HepG2 (cell line): ENCODE measurements around the gene KRT1. TPM values are rescaled to one million over a fixed set of nuclear protein-coding genes. Genes with fewer than 3 reads are reported as not detected.

ENCODE experiments used
- ATAC-seq: fragments of 200-7000 bp; cut with Tn5 transposase; 3 replicates; pipeline ENCODE4 v1.9.1; 2020; ENCODE audit warnings: mild to moderate bottlenecking, moderate library complexity
- BruUV-seq: library from RNA; stranded (reverse); fragments of 400-500 nt; replicated peaks from 2 replicates; lab custom pipeline; 2021; lab: Mats Ljungman, UMichigan
- CTCF ChIA-PET: fragments of 300-600 bp; formaldehyde crosslinking; extraction: SDS; loops from one replicate; lab custom pipeline; 2021; ENCODE audit warnings: low total read pairs, inconsistent platforms, low intra/inter-chr PET ratio; lab: Yijun Ruan, JAX
- POLR2A ChIA-PET: fragments of 350-600 bp; sonication (Branson Sonifier 250); formaldehyde crosslinking; loops from one replicate; lab custom pipeline; 2020; ENCODE audit warnings: antibody characterized with exemption, inconsistent platforms; lab: Yijun Ruan, JAX
- DNase-seq: peaks from one replicate; pipeline ENCODE4 v3.0.0-alpha.2; 2015; ENCODE audit warnings: low spot score
- FAIRE-seq: peaks from 3 replicates; lab custom pipeline; 2011; peaks lifted over from hg19 to GRCh38; lab: Jason Lieb, UNC
- H2AFZ ChIP-seq: one replicate; pipeline ENCODE4 v1.6.1; 2011; ENCODE audit warnings: low read length, inconsistent platforms
- H3K27ac ChIP-seq: fragments of 300-600 bp; 3 replicates; pipeline ENCODE4 v1.8.0; 2011; ENCODE audit warnings: mixed run types, mild to moderate bottlenecking, mixed read lengths, low read length, inconsistent platforms; ENCODE audit not compliant: insufficient read depth; ENCODE audit errors: extremely low read length
- H3K27me3 ChIP-seq, 2 experiments: fragments of 200-600 bp in 1 of 2; 2 replicates in 1 of 2; 3 replicates in 1 of 2; pipeline versions ENCODE4 v1.6.0 to v1.8.0; 2011; ENCODE audit warnings: low read length in 2 of 2, mild to moderate bottlenecking in 2 of 2, moderate library complexity in 2 of 2, inconsistent platforms in 1 of 2; ENCODE audit not compliant: insufficient read depth in 2 of 2, control insufficient read depth in 1 of 2
- H3K36me3 ChIP-seq, 2 experiments: fragments of 200-600 bp in 1 of 2; replicated peaks in 1 of 2; 2 replicates in 1 of 2; 3 replicates in 1 of 2; pipeline versions ENCODE4 v1.5.1 to v1.8.0; 2011; ENCODE audit warnings: low read length in 2 of 2, inconsistent platforms in 1 of 2; ENCODE audit not compliant: insufficient read depth in 2 of 2, control insufficient read depth in 1 of 2
- H3K4me1 ChIP-seq: 2 replicates; pipeline ENCODE4 v1.5.1; 2012; ENCODE audit warnings: low read length, inconsistent platforms; ENCODE audit not compliant: insufficient read depth
- H3K4me2 ChIP-seq: 2 replicates; pipeline ENCODE4 v1.6.0; 2011; ENCODE audit warnings: low read depth, low read length, inconsistent platforms
- H3K4me3 ChIP-seq, 3 experiments: fragments of 200-600 bp in 1 of 3; sonication (generic), shearing (Covaris generic) in 1 of 3; replicated peaks in 1 of 3; 2 replicates each; pipeline ENCODE4 v1.5.1; 2011 to 2016; ENCODE audit warnings: low read length in 3 of 3, inconsistent platforms in 2 of 3, low read depth in 2 of 3, mild to moderate bottlenecking in 2 of 3, control low read depth in 1 of 3, mixed read lengths in 1 of 3; ENCODE audit not compliant: insufficient read depth in 1 of 3
- H3K79me2 ChIP-seq: one replicate; pipeline ENCODE4 v1.6.1; 2011; ENCODE audit warnings: low read length, inconsistent platforms; ENCODE audit not compliant: insufficient read depth
- H3K9ac ChIP-seq: 2 replicates; pipeline ENCODE4 v1.6.0; 2011; ENCODE audit warnings: mild to moderate bottlenecking, low read depth, low read length, inconsistent platforms; ENCODE audit not compliant: insufficient read depth
- H3K9me3 ChIP-seq: 2 replicates; pipeline ENCODE4 v1.5.1; 2012; ENCODE audit warnings: mild to moderate bottlenecking, low read length
- H4K20me1 ChIP-seq: 2 replicates; pipeline ENCODE4 v1.6.0; 2011; ENCODE audit warnings: inconsistent platforms, mild to moderate bottlenecking, low read length, moderate library complexity; ENCODE audit not compliant: insufficient read depth
- MAFF ChIP-seq: IDR thresholded peaks from 2 replicates; pipeline ENCODE4 v1.6.1; 2011; ENCODE audit warnings: low read depth, low read length, improper control_type of control experiment
- MAFK ChIP-seq, 2 experiments: IDR thresholded peaks in 1 of 2; conservative IDR thresholded peaks in 1 of 2; 2 replicates each; pipeline ENCODE4 v1.6.1; 2011; ENCODE audit warnings: improper control_type of control experiment in 2 of 2, low read length in 2 of 2
- REPIN1 ChIP-seq: sonication (generic); formaldehyde crosslinking; IDR thresholded peaks from 2 replicates; pipeline ENCODE4 v1.8.0; 2022; ENCODE audit warnings: missing genetic modification reagents, low read depth, mild to moderate bottlenecking, borderline replicate concordance
- ZNF317 ChIP-seq: sonication (generic); formaldehyde crosslinking; IDR thresholded peaks from 2 replicates; pipeline ENCODE4 v1.5.0; 2020; ENCODE audit warnings: mild to moderate bottlenecking, missing genetic modification reagents
- WGBS: methylation state at CpG from one replicate; pipeline ENCODE4 v1.1.6; 2017; ENCODE audit warnings: low lambda C conversion rate; 5-methylcytosine and 5-hydroxymethylcytosine counted together
- in situ Hi-C: cut with HindIII; loops from 2 replicates; pipeline ENCODE4 v1.10.0; 2017; ENCODE audit warnings: low pct_unique_long_range_greater_than_20kb; ENCODE audit not compliant: extremely low pct_ligation_motif_present
- intact Hi-C: fragments of 100-400 bp; cut with micrococcal nuclease; formaldehyde crosslinking; loops from one replicate; pipeline ENCODE4 v1.10.0; 2022; ENCODE audit not compliant: unreplicated experiment
- polyA plus RNA-seq, 8 experiments: library from polyadenylated mRNA; depleted of rRNA in 3 of 8; stranded (reverse) in 7 of 8; unstranded in 1 of 8; fragments of >200 nt; fragmentation: Illumina TruSeq in 4 of 8; extraction: Trizol in 4 of 8; gene quantifications; 2 replicates each; pipeline versions ENCODE4 v1.2.1 to v1.2.3, GENCODE V29; 2011 to 2016; ENCODE audit warnings: low read depth in 4 of 8, missing spikeins in 1 of 8, mixed read lengths in 1 of 8; ENCODE audit not compliant: insufficient read depth in 1 of 8
- total RNA-seq, 5 experiments: library from RNA; depleted of rRNA; stranded (reverse); fragments of >200 nt; fragmentation: Illumina TruSeq; extraction: Trizol; gene quantifications; 2 replicates each; pipeline ENCODE4 v1.2.3, GENCODE V29; 2016; ENCODE audit warnings: low read depth in 1 of 5
- TF ChIP-seq, protein P1 (sequence below): sonication (generic); formaldehyde crosslinking; IDR thresholded peaks from 2 replicates; pipeline ENCODE4 v1.4.0; 2020; ENCODE audit warnings: missing genetic modification reagents
- TF ChIP-seq, protein P2 (sequence below): sonication (generic); formaldehyde crosslinking; IDR thresholded peaks from 2 replicates; pipeline ENCODE4 v1.5.1; 2020; ENCODE audit warnings: missing genetic modification reagents, mild to moderate bottlenecking, borderline replicate concordance

Gene KRT1
- total and polyA plus RNA-seq, 2 of the 13 experiments (the other 11 are each of a cell fraction or from before 2014, with no cell fraction given): not detected

DNA sequence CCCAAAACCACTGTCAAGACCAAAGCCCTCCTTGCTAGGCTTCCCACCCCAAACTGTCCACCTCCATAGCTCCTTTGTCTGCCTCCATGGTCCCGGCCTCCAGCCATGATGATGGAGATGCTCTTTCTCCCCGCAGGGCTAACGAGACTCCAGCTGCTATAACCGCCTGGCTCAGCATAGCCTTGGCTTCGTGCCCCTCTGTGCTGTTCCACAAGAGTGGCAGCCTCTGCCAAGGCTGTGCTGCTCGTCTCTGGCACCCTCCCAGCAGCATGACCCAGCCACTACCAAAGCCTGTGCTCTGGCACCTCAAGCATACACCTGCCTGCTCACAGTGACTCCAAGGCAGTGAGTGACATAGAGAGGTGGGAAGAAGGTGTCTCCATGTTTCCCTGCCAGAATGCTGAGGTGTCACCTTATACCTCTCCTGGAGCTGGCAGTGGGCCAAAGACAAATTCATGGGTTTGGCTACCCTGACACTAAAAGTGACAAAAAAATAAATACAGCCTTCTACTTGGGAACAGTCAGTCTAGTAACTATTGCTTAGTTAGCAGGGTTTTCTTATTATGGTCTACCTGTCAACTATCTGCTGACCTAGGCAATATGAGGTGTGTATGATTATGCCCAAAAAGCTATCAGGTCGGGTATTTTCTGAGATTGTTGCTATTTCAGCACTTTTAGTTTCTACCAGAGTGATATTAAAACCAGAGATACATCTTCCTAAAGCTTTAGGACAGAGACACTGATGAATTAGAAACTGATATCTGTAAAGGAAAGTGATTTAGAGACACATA, 45.7 kb downstream of the KRT1 start:
- ATAC-seq: no peak
- no peaks in the 10 kb centered on the region for H3K4me1 ChIP-seq

DNA sequence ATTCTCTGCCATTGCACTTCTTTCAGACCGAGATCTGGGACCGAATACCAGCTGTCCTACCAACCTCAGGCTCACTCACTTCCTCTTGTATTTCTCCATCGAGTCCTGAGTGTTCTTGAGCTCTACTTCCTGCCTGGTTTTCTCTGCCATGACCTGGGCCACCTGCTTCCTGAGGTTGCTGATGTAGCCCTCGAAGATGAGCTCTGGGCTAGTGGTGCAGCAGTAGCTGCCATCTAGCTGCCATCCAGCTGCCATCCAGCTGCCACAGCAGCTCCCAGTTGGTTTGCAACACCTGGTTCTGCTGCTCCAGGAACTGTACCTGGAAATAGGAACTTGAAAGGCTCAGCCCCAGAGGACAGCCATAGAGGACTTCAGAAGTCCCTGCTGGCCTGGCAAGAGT, 46.8 kb downstream of the KRT1 start:
- intact Hi-C loops (no loop called here), in situ Hi-C loops (no loop called here)
- Histone ChIP-seq H3K9me3 (no peaks in the 10 kb centered on the region), H3K79me2 (no peaks in the 10 kb centered on the region), H3K4me1 (no peaks in the 10 kb centered on the region), H4K20me1 (no peaks in the 10 kb centered on the region), H3K27ac (no peak overlapping the region), H3K27me3 (peaks cover 0 to 26% of the 10 kb centered on the region in 2 experiments; a peak in 2 of 5 replicates), H3K9ac (no peak overlapping the region), H3K4me3 (no peak overlapping the region), H3K36me3 (no peaks in the 10 kb centered on the region), H3K4me2 (no peak overlapping the region), H2AFZ (no peak overlapping the region)
- TF ChIP-seq, protein P1, sequence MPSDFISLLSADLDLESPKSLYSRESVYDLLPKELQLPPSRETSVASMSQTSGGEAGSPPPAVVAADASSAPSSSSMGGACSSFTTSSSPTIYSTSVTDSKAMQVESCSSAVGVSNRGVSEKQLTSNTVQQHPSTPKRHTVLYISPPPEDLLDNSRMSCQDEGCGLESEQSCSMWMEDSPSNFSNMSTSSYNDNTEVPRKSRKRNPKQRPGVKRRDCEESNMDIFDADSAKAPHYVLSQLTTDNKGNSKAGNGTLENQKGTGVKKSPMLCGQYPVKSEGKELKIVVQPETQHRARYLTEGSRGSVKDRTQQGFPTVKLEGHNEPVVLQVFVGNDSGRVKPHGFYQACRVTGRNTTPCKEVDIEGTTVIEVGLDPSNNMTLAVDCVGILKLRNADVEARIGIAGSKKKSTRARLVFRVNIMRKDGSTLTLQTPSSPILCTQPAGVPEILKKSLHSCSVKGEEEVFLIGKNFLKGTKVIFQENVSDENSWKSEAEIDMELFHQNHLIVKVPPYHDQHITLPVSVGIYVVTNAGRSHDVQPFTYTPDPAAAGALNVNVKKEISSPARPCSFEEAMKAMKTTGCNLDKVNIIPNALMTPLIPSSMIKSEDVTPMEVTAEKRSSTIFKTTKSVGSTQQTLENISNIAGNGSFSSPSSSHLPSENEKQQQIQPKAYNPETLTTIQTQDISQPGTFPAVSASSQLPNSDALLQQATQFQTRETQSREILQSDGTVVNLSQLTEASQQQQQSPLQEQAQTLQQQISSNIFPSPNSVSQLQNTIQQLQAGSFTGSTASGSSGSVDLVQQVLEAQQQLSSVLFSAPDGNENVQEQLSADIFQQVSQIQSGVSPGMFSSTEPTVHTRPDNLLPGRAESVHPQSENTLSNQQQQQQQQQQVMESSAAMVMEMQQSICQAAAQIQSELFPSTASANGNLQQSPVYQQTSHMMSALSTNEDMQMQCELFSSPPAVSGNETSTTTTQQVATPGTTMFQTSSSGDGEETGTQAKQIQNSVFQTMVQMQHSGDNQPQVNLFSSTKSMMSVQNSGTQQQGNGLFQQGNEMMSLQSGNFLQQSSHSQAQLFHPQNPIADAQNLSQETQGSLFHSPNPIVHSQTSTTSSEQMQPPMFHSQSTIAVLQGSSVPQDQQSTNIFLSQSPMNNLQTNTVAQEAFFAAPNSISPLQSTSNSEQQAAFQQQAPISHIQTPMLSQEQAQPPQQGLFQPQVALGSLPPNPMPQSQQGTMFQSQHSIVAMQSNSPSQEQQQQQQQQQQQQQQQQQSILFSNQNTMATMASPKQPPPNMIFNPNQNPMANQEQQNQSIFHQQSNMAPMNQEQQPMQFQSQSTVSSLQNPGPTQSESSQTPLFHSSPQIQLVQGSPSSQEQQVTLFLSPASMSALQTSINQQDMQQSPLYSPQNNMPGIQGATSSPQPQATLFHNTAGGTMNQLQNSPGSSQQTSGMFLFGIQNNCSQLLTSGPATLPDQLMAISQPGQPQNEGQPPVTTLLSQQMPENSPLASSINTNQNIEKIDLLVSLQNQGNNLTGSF (CRISPR knock-in tag): no peak
- WGBS: 0% methylated on average over 4 of the region's 4 CpGs
- POLR2A ChIA-PET: no interaction called here
- no peak for ATAC-seq
- DNase-seq: no peak
- FAIRE-seq: no peak
- CTCF ChIA-PET: no interaction called here
- no TSS peak for BruUV-seq

More for the DNA sequence above, 45.7 kb downstream of the KRT1 start:
- Histone ChIP-seq H3K4me2 (no peak overlapping the region), H4K20me1 (no peaks in the 10 kb centered on the region), H3K36me3 (no peaks in the 10 kb centered on the region), H2AFZ (no peak overlapping the region), H3K9ac (no peak overlapping the region), H3K4me3 (no peak overlapping the region), H3K27ac (no peak overlapping the region), H3K27me3 (peaks cover 0 to 26% of the 10 kb centered on the region in 2 experiments; a peak in 2 of 5 replicates), H3K9me3 (no peaks in the 10 kb centered on the region), H3K79me2 (no peaks in the 10 kb centered on the region)
- in situ Hi-C loops (no loop called here), intact Hi-C loops (no loop called here)
- TF ChIP-seq MAFF (peak; percentile 86), ZNF317 (CRISPR knock-in tag) (no peak), REPIN1 (CRISPR knock-in tag) (no peak), MAFK (conservative IDR thresholded peaks at IDR 0.05 in 1 of 2, IDR thresholded peaks at IDR 0.05 in 1 of 2; ENCODE audit: low read length in 2 of 2) (peak; percentile 83 to 93)
- TF ChIP-seq, protein P2, sequence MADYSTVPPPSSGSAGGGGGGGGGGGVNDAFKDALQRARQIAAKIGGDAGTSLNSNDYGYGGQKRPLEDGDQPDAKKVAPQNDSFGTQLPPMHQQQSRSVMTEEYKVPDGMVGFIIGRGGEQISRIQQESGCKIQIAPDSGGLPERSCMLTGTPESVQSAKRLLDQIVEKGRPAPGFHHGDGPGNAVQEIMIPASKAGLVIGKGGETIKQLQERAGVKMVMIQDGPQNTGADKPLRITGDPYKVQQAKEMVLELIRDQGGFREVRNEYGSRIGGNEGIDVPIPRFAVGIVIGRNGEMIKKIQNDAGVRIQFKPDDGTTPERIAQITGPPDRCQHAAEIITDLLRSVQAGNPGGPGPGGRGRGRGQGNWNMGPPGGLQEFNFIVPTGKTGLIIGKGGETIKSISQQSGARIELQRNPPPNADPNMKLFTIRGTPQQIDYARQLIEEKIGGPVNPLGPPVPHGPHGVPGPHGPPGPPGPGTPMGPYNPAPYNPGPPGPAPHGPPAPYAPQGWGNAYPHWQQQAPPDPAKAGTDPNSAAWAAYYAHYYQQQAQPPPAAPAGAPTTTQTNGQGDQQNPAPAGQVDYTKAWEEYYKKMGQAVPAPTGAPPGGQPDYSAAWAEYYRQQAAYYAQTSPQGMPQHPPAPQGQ (CRISPR knock-in tag): no peak
- no peak for FAIRE-seq
- no peak for DNase-seq
- WGBS: 10% methylated on average over 4 of the region's 7 CpGs
- BruUV-seq: no TSS peak
- POLR2A ChIA-PET: no interaction called here
- CTCF ChIA-PET: no interaction called here
